ENCODE measurements around the gene DOCK2.

DOCK2 gene

DNA sequence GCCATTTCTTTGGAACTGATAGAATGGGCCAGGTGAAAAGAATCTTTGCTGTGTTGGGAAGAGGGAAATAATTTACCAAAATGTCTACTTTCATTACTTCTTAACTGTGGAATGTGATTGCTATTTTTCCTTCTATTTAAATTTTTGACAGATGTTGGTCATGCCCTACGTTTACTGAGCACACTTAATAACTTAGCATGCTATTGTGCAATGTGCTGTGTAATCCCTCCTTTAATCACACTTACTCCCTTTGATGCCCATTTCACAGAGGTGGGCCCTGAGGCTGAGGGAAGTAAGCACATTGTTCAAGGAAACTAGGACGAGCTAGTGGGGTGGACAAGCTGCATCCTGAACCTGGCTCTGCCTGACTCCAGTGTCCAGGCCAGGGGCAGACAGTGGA, 391.0 kb downstream of the DOCK2 start:
- H3K9me2 ChIP-seq (replicated peaks; ENCODE audit: insufficient read depth, low read length), result no peaks in the 10 kb centered on the region
- peaks cover 7% of the 10 kb centered on the region; the same call in 1 of the 2 replicates for H3K36me3 ChIP-seq (ENCODE audit: low read length)
- no peak overlapping the region for H3K27ac ChIP-seq (ENCODE audit: low read depth, low read length)
- H3K4me3 ChIP-seq (ENCODE audit: insufficient read depth, low read length, poor library complexity, severe bottlenecking), result no peak overlapping the region
- no peak for TF ChIP-seq EZH2phosphoT487 (conservative IDR thresholded peaks at IDR 0.05; ENCODE audit: low read length)
- TF ChIP-seq, protein P1, sequence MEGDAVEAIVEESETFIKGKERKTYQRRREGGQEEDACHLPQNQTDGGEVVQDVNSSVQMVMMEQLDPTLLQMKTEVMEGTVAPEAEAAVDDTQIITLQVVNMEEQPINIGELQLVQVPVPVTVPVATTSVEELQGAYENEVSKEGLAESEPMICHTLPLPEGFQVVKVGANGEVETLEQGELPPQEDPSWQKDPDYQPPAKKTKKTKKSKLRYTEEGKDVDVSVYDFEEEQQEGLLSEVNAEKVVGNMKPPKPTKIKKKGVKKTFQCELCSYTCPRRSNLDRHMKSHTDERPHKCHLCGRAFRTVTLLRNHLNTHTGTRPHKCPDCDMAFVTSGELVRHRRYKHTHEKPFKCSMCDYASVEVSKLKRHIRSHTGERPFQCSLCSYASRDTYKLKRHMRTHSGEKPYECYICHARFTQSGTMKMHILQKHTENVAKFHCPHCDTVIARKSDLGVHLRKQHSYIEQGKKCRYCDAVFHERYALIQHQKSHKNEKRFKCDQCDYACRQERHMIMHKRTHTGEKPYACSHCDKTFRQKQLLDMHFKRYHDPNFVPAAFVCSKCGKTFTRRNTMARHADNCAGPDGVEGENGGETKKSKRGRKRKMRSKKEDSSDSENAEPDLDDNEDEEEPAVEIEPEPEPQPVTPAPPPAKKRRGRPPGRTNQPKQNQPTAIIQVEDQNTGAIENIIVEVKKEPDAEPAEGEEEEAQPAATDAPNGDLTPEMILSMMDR (IDR thresholded peaks at IDR 0.05; ENCODE audit: insufficient read depth, low read length, poor library complexity, severe bottlenecking), result no peak
- H2AFZ ChIP-seq (ENCODE audit: low read depth, low read length, severe bottlenecking), result no peak overlapping the region
- no peaks in the 10 kb centered on the region for H4K20me1 ChIP-seq (ENCODE audit: low read depth, low read length)
- no peaks in the 10 kb centered on the region for H3K79me2 ChIP-seq (ENCODE audit: insufficient read depth, low read length)
- no peaks in the 10 kb centered on the region for H3F3A ChIP-seq (ENCODE audit: insufficient read depth)
- no peaks in the 10 kb centered on the region for H3K27me3 ChIP-seq (ENCODE audit: low read length)
- H3K9ac ChIP-seq (ENCODE audit: low read length), result no peak overlapping the region
- H3K4me2 ChIP-seq (ENCODE audit: low read depth, low read length, poor library complexity, severe bottlenecking), result no peak overlapping the region
- no peaks in the 10 kb centered on the region for H3K9me3 ChIP-seq (ENCODE audit: insufficient read depth, low read length)

DNA sequence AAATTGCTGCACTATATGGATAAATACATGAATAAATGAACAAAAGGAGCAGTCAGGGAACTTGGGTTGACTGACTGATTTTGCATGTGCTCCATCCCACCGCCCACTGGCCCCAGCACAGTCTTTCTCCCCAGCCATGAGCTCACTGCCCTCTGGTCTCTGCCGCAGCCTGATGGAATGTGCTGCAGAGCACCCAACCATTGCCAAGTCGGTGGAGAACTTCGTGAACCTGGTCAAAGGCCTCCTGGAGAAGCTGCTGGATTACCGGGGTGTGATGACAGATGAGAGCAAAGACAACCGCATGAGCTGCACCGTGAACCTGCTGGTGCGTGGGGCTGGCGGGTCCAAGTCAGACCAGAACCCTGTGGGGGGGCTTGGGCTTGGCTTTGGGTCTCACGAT, 397.2 kb downstream of the DOCK2 start:
- H3F3A ChIP-seq (ENCODE audit: insufficient read depth), result no peaks in the 10 kb centered on the region
- H4K20me1 ChIP-seq (ENCODE audit: low read depth, low read length), result no peaks in the 10 kb centered on the region
- no peak overlapping the region for H3K27ac ChIP-seq (ENCODE audit: low read depth, low read length)
- H3K4me2 ChIP-seq (ENCODE audit: low read depth, low read length, poor library complexity, severe bottlenecking), result no peak overlapping the region
- 0 out of 2 replicates have a peak, but pooled peaks cover under 1% of the 10 kb centered on the region for H3K36me3 ChIP-seq (ENCODE audit: low read length)
- H3K79me2 ChIP-seq (ENCODE audit: insufficient read depth, low read length), result no peaks in the 10 kb centered on the region
- H3K9me2 ChIP-seq (replicated peaks; ENCODE audit: insufficient read depth, low read length), result no peaks in the 10 kb centered on the region
- H3K9me3 ChIP-seq (ENCODE audit: insufficient read depth, low read length), result no peaks in the 10 kb centered on the region
- no peak for TF ChIP-seq EZH2phosphoT487 (conservative IDR thresholded peaks at IDR 0.05; ENCODE audit: low read length)
- TF ChIP-seq, protein P1 (IDR thresholded peaks at IDR 0.05; ENCODE audit: insufficient read depth, low read length, poor library complexity, severe bottlenecking), result no peak
- H3K27me3 ChIP-seq (ENCODE audit: low read length), result no peaks in the 10 kb centered on the region
- no peak overlapping the region for H3K4me3 ChIP-seq (ENCODE audit: insufficient read depth, low read length, poor library complexity, severe bottlenecking)
- H2AFZ ChIP-seq (ENCODE audit: low read depth, low read length, severe bottlenecking), result no peak overlapping the region
- no peak overlapping the region for H3K9ac ChIP-seq (ENCODE audit: low read length)

DNA sequence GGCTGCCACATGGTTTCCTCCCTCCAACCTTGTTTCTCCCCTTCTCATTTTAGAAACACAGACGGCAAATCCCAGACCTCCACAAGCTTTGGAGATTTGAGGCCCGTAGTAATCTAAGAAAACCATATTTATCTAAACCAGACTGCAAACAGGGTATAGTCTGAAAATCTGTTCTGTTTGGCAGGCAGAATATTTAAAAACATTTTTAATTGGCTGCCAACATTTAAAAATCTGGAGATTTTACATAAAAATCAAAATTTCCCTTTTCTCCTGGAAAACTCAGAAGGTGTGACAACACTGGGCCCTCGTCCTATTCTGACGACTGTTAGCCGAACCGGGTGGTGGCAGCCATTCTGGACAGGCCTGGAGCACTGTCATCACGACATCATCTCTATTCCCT, 401.2 kb downstream of the DOCK2 start:
- Histone ChIP-seq H3K27me3 (ENCODE audit: low read length) (no peaks in the 10 kb centered on the region), H2AFZ (ENCODE audit: low read depth, low read length, severe bottlenecking) (no peak overlapping the region), H3K36me3 (ENCODE audit: low read length) (no peaks in the 10 kb centered on the region), H3K4me3 (ENCODE audit: insufficient read depth, low read length, poor library complexity, severe bottlenecking) (no peak overlapping the region), H3F3A (ENCODE audit: insufficient read depth) (no peaks in the 10 kb centered on the region), H3K27ac (ENCODE audit: low read depth, low read length) (no peak overlapping the region), H3K4me2 (ENCODE audit: low read depth, low read length, poor library complexity, severe bottlenecking) (no peak overlapping the region), H4K20me1 (ENCODE audit: low read depth, low read length) (no peaks in the 10 kb centered on the region), H3K9me2 (replicated peaks; ENCODE audit: insufficient read depth, low read length) (no peaks in the 10 kb centered on the region), H3K9me3 (ENCODE audit: insufficient read depth, low read length) (no peaks in the 10 kb centered on the region), H3K9ac (ENCODE audit: low read length) (no peak overlapping the region), H3K79me2 (ENCODE audit: insufficient read depth, low read length) (no peaks in the 10 kb centered on the region)
- no peak for TF ChIP-seq EZH2phosphoT487 (conservative IDR thresholded peaks at IDR 0.05; ENCODE audit: low read length)
- TF ChIP-seq, protein P1 (IDR thresholded peaks at IDR 0.05; ENCODE audit: insufficient read depth, low read length, poor library complexity, severe bottlenecking), result no peak
